Measurements from ENCODE around the gene PRF1.

DNA sequence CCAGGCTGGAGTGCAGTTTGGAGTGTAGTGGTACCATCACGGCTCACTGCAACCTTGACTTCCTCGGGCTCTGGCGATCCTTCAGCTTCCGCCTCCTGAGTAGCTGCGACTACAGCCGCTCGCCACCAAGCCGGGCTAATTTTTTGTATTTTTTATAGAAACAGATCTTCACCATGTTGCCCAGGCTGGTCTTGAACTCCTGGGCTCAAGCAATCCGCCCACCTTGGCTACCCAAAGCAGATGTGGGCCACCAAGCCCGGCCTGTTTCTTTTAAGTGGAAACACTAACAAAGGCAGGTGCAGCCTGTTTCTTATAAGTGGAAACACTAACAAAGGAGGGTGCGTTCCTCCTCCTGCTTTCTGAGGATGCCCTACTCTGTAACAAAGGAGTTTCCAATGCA lies 18.2 kb downstream of the PRF1 start:
- TF ChIP-seq, protein P1, sequence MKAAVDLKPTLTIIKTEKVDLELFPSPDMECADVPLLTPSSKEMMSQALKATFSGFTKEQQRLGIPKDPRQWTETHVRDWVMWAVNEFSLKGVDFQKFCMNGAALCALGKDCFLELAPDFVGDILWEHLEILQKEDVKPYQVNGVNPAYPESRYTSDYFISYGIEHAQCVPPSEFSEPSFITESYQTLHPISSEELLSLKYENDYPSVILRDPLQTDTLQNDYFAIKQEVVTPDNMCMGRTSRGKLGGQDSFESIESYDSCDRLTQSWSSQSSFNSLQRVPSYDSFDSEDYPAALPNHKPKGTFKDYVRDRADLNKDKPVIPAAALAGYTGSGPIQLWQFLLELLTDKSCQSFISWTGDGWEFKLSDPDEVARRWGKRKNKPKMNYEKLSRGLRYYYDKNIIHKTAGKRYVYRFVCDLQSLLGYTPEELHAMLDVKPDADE (IDR thresholded peaks at IDR 0.05): no peak
- TF ChIP-seq, protein P2, sequence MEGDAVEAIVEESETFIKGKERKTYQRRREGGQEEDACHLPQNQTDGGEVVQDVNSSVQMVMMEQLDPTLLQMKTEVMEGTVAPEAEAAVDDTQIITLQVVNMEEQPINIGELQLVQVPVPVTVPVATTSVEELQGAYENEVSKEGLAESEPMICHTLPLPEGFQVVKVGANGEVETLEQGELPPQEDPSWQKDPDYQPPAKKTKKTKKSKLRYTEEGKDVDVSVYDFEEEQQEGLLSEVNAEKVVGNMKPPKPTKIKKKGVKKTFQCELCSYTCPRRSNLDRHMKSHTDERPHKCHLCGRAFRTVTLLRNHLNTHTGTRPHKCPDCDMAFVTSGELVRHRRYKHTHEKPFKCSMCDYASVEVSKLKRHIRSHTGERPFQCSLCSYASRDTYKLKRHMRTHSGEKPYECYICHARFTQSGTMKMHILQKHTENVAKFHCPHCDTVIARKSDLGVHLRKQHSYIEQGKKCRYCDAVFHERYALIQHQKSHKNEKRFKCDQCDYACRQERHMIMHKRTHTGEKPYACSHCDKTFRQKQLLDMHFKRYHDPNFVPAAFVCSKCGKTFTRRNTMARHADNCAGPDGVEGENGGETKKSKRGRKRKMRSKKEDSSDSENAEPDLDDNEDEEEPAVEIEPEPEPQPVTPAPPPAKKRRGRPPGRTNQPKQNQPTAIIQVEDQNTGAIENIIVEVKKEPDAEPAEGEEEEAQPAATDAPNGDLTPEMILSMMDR (conservative IDR thresholded peaks at IDR 0.05; ENCODE audit: low read depth in 2 of 2): no peak
- TF ChIP-seq POLR2AphosphoS5 (IDR thresholded peaks at IDR 0.05; ENCODE audit: low read depth): no peak
- no peak for TF ChIP-seq EZH2 (IDR thresholded peaks at IDR 0.05; ENCODE audit: low read depth, unreplicated experiment)
- no peak for TF ChIP-seq NANOG (IDR thresholded peaks at IDR 0.05; ENCODE audit: borderline replicate concordance)
- TF ChIP-seq EZH2phosphoT487 (IDR thresholded peaks at IDR 0.05; ENCODE audit: unreplicated experiment): no peak
- TF ChIP-seq JUNB (IDR thresholded peaks at IDR 0.05; ENCODE audit: unreplicated experiment): no peak
- TF ChIP-seq, protein P3, sequence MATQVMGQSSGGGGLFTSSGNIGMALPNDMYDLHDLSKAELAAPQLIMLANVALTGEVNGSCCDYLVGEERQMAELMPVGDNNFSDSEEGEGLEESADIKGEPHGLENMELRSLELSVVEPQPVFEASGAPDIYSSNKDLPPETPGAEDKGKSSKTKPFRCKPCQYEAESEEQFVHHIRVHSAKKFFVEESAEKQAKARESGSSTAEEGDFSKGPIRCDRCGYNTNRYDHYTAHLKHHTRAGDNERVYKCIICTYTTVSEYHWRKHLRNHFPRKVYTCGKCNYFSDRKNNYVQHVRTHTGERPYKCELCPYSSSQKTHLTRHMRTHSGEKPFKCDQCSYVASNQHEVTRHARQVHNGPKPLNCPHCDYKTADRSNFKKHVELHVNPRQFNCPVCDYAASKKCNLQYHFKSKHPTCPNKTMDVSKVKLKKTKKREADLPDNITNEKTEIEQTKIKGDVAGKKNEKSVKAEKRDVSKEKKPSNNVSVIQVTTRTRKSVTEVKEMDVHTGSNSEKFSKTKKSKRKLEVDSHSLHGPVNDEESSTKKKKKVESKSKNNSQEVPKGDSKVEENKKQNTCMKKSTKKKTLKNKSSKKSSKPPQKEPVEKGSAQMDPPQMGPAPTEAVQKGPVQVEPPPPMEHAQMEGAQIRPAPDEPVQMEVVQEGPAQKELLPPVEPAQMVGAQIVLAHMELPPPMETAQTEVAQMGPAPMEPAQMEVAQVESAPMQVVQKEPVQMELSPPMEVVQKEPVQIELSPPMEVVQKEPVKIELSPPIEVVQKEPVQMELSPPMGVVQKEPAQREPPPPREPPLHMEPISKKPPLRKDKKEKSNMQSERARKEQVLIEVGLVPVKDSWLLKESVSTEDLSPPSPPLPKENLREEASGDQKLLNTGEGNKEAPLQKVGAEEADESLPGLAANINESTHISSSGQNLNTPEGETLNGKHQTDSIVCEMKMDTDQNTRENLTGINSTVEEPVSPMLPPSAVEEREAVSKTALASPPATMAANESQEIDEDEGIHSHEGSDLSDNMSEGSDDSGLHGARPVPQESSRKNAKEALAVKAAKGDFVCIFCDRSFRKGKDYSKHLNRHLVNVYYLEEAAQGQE (IDR thresholded peaks at IDR 0.05; ENCODE audit: unreplicated experiment): no peak
